SK-N-SH treated with all-trans-retinoic acid at 6 μM for 48 hours (cell line): ENCODE results near the gene GARIN5A.

ENCODE experiments used
- ATAC-seq: fragments of 200-7000 bp; cut with Tn5 transposase; 3 replicates; pipeline ENCODE4 v1.9.1; 2020; ENCODE audit warnings: mild to moderate bottlenecking, moderate library complexity
- ARNTL ChIP-seq: fragments of 450-650 bp; formaldehyde crosslinking; IDR thresholded peaks from 2 replicates; pipeline ENCODE4 v1.5.0; 2020; ENCODE audit warnings: low read depth, mild to moderate bottlenecking, moderate library complexity, borderline replicate concordance
- BACH2 ChIP-seq: fragments of 250-450 bp; sonication (Bioruptor Pico); IDR thresholded peaks from 2 replicates; pipeline ENCODE4 v1.9.0; 2021; ENCODE audit warnings: mild to moderate bottlenecking, borderline replicate concordance
- CSDC2 ChIP-seq: fragments of 250-450 bp; sonication (Bioruptor Pico); IDR thresholded peaks from 2 replicates; pipeline ENCODE4 v1.5.0; 2020; ENCODE audit warnings: mild to moderate bottlenecking, moderate library complexity
- ESRRG ChIP-seq: fragments of 250-450 bp; sonication (Bioruptor Pico); IDR thresholded peaks from 2 replicates; pipeline ENCODE4 v1.6.1; 2021; ENCODE audit warnings: mild to moderate bottlenecking
- GLIS3 ChIP-seq: fragments of 250-450 bp; sonication (Bioruptor Pico); IDR thresholded peaks from 2 replicates; pipeline ENCODE4 v1.5.0; 2020; ENCODE audit warnings: mild to moderate bottlenecking, moderate library complexity
- ISL1 ChIP-seq: fragments of 250-450 bp; sonication (Bioruptor Pico); IDR thresholded peaks from 2 replicates; pipeline ENCODE4 v2.1.2; 2022; ENCODE audit warnings: mild to moderate bottlenecking, moderate library complexity
- OSR1 ChIP-seq: fragments of 250-450 bp; sonication (Bioruptor Pico); IDR thresholded peaks from 2 replicates; pipeline ENCODE4 v1.8.0; 2022; ENCODE audit warnings: moderate library complexity, mild to moderate bottlenecking, inconsistent platforms
- PATZ1 ChIP-seq: fragments of 250-450 bp; sonication (Bioruptor Pico); IDR thresholded peaks from 2 replicates; pipeline ENCODE4 v1.8.0; 2020; ENCODE audit warnings: mild to moderate bottlenecking, moderate library complexity, borderline replicate concordance
- PPARA ChIP-seq: fragments of 250-450 bp; sonication (Bioruptor Pico); IDR thresholded peaks from 2 replicates; pipeline ENCODE4 v1.5.0; 2020; ENCODE audit warnings: mild to moderate bottlenecking, borderline replicate concordance
- RARB ChIP-seq: fragments of 250-450 bp; sonication (Bioruptor Pico); IDR thresholded peaks from 2 replicates; pipeline ENCODE4 v1.8.0; 2021; ENCODE audit warnings: mild to moderate bottlenecking, moderate library complexity
- SNAI2 ChIP-seq: fragments of 250-450 bp; sonication (Bioruptor Pico); IDR thresholded peaks from 2 replicates; pipeline ENCODE4 v1.5.0; 2020; ENCODE audit warnings: mild to moderate bottlenecking, moderate library complexity
- TCF4 ChIP-seq: fragments of 250-450 bp; sonication (Bioruptor Pico); IDR thresholded peaks from 2 replicates; pipeline ENCODE4 v1.8.0; 2021; ENCODE audit warnings: mild to moderate bottlenecking, moderate library complexity, borderline replicate concordance
- TOX ChIP-seq: fragments of 250-450 bp; sonication (Bioruptor Pico); IDR thresholded peaks from 2 replicates; pipeline ENCODE4 v1.8.0; 2021; ENCODE audit warnings: mild to moderate bottlenecking, moderate library complexity, borderline replicate concordance
- ZC3H10 ChIP-seq: fragments of 250-450 bp; sonication (Bioruptor Pico); IDR thresholded peaks from 2 replicates; pipeline ENCODE4 v1.5.1; 2021; ENCODE audit warnings: mild to moderate bottlenecking, moderate library complexity
- ZFP3 ChIP-seq: fragments of 250-450 bp; sonication (Bioruptor Pico); IDR thresholded peaks from 2 replicates; pipeline ENCODE4 v1.5.0; 2020; ENCODE audit warnings: mild to moderate bottlenecking, moderate library complexity
- ZFP30 ChIP-seq: fragments of 450-650 bp; formaldehyde crosslinking; IDR thresholded peaks from 2 replicates; pipeline ENCODE4 v1.5.0; 2022; ENCODE audit warnings: mild to moderate bottlenecking, moderate library complexity
- ZNF565 ChIP-seq: fragments of 450-650 bp; formaldehyde crosslinking; conservative IDR thresholded peaks from 2 replicates; pipeline ENCODE4 v1.5.0; 2020; ENCODE audit warnings: low read depth, mild to moderate bottlenecking, moderate library complexity
- ZNF70 ChIP-seq: fragments of 450-650 bp; formaldehyde crosslinking; IDR thresholded peaks from 2 replicates; pipeline ENCODE4 v1.5.0; 2020; ENCODE audit warnings: mild to moderate bottlenecking, moderate library complexity
- ZNF8 ChIP-seq: fragments of 450-650 bp; formaldehyde crosslinking; IDR thresholded peaks from 2 replicates; pipeline ENCODE4 v1.5.0; 2020; ENCODE audit warnings: mild to moderate bottlenecking, moderate library complexity
- TF ChIP-seq, protein P1 (sequence below): fragments of 250-450 bp; sonication (Bioruptor Pico); IDR thresholded peaks from 2 replicates; pipeline ENCODE4 v1.5.1; 2020; ENCODE audit warnings: low read depth, mild to moderate bottlenecking, moderate library complexity
- TF ChIP-seq, protein P2 (sequence below): fragments of 250-450 bp; sonication (Bioruptor Pico); IDR thresholded peaks from 2 replicates; pipeline ENCODE4 v1.5.0; 2020; ENCODE audit warnings: mild to moderate bottlenecking, moderate library complexity

GARIN5A gene

GRCh38 chr19:50496189-50497021 lies 19.8 kb upstream of the GARIN5A start (continued):
- TF ChIP-seq, protein P1, sequence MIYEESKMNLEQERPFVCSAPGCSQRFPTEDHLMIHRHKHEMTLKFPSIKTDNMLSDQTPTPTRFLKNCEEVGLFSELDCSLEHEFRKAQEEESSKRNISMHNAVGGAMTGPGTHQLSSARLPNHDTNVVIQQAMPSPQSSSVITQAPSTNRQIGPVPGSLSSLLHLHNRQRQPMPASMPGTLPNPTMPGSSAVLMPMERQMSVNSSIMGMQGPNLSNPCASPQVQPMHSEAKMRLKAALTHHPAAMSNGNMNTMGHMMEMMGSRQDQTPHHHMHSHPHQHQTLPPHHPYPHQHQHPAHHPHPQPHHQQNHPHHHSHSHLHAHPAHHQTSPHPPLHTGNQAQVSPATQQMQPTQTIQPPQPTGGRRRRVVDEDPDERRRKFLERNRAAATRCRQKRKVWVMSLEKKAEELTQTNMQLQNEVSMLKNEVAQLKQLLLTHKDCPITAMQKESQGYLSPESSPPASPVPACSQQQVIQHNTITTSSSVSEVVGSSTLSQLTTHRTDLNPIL (CRISPR knock-in tag): no peak
- TF ChIP-seq ZNF8 (CRISPR knock-in tag) (no peak), OSR1 (CRISPR knock-in tag) (no peak), CSDC2 (no peak), ZNF565 (CRISPR knock-in tag) (no peak)
- TF ChIP-seq, all 23 proteins: peak for 0

GRCh38 chr19:50495020-50495531 lies 18.4 kb upstream of the GARIN5A start:
- ATAC-seq: no peak
- TF ChIP-seq ARNTL (CRISPR knock-in tag): no peak
- no peak for TF ChIP-seq RARB (CRISPR knock-in tag)
- no peak for TF ChIP-seq ZFP30 (CRISPR knock-in tag)
- TF ChIP-seq GLIS3: no peak
- TF ChIP-seq, protein P1 (CRISPR knock-in tag): no peak
- TF ChIP-seq TOX: no peak
- TF ChIP-seq ZNF70 (CRISPR knock-in tag): no peak
- no peak for TF ChIP-seq ZNF565 (CRISPR knock-in tag)
- TF ChIP-seq BACH2 (CRISPR knock-in tag): no peak
- no peak for TF ChIP-seq OSR1 (CRISPR knock-in tag)
- no peak for TF ChIP-seq ESRRG (CRISPR knock-in tag)
- no peak for TF ChIP-seq TCF4 (CRISPR knock-in tag)
- TF ChIP-seq PATZ1 (CRISPR knock-in tag): no peak
- TF ChIP-seq ZFP3 (CRISPR knock-in tag): no peak
- TF ChIP-seq ISL1: no peak
- no peak for TF ChIP-seq PPARA (CRISPR knock-in tag)
- TF ChIP-seq ZC3H10: no peak
- TF ChIP-seq CSDC2: no peak
- no peak for TF ChIP-seq SNAI2 (CRISPR knock-in tag)
- TF ChIP-seq ZNF8 (CRISPR knock-in tag): no peak

DNA sequence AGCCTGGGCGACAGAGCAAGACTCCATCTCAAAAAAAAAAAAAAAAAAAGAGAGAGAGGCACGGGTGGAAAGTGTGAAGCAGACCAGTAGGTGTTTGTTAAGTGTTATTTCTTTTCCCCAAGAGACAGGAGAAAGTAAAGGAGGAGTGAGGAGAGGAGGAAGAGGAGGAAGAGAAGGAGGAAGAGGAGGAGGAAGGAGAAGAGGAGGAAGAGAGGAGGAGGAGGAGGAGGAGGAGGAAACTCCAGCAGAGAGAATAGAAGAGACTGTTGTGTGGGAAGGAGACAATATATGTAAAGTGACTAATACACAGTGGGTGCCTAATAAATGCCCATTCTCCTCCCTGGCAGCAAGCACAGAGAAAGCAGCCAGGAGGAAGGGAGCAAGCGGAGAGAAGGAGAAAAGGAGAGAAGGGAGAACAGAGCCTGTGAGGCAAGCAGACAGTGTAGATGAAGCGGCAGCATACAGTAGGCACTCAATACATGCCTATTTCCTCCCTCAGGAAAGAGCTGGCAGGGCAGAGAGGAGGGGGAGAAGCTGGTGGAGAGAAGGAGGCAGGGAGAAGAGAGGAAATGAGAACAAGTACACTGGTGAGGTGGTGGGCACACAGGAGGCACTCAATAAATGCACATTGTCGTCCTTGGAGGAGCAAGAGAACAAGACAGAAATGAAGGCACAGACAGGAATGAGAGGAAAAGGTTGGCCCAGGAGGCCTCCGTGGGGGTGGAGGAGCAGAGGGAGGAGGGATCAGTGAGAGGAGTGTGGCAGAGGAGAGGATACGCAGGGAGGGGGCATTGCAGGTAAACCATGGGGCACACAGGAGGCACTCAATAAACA lies 17.8 kb upstream of the GARIN5A start:
- ATAC-seq: no peak
- no peak for TF ChIP-seq ZNF70 (CRISPR knock-in tag)
- no peak for TF ChIP-seq ESRRG (CRISPR knock-in tag)
- no peak for TF ChIP-seq TCF4 (CRISPR knock-in tag)

DNA sequence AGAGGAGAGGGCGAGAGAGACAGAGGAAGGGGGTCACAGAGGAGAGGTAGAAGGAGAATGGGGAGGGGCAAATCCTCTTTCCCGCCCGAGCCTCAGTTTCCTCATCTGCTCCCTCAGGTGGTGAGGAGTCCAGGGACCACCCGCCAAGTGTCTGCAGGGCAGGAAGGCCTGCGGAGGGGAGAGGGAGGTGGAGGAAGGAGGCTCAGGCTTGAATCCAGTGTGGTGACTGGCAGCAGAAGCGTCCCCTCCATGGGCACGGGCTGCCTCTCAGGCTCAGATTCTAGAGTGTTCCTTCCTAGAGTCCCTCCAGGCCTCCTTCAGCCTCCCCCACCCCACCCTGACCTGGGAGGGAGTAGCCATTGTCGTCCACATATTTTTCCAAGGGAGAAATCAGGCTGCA lies 16.5 kb upstream of the GARIN5A start:
- ATAC-seq: no peak
- TF ChIP-seq ZNF8 (CRISPR knock-in tag) (no peak), ZFP30 (CRISPR knock-in tag) (no peak), ZFP3 (CRISPR knock-in tag) (no peak), ZC3H10 (no peak), TCF4 (CRISPR knock-in tag) (no peak), RARB (CRISPR knock-in tag) (no peak), BACH2 (CRISPR knock-in tag) (no peak), PATZ1 (CRISPR knock-in tag) (no peak), ZNF565 (CRISPR knock-in tag) (no peak), PPARA (CRISPR knock-in tag) (no peak), ISL1 (no peak)
- TF ChIP-seq, protein P1 (CRISPR knock-in tag): no peak
- TF ChIP-seq, protein P2, sequence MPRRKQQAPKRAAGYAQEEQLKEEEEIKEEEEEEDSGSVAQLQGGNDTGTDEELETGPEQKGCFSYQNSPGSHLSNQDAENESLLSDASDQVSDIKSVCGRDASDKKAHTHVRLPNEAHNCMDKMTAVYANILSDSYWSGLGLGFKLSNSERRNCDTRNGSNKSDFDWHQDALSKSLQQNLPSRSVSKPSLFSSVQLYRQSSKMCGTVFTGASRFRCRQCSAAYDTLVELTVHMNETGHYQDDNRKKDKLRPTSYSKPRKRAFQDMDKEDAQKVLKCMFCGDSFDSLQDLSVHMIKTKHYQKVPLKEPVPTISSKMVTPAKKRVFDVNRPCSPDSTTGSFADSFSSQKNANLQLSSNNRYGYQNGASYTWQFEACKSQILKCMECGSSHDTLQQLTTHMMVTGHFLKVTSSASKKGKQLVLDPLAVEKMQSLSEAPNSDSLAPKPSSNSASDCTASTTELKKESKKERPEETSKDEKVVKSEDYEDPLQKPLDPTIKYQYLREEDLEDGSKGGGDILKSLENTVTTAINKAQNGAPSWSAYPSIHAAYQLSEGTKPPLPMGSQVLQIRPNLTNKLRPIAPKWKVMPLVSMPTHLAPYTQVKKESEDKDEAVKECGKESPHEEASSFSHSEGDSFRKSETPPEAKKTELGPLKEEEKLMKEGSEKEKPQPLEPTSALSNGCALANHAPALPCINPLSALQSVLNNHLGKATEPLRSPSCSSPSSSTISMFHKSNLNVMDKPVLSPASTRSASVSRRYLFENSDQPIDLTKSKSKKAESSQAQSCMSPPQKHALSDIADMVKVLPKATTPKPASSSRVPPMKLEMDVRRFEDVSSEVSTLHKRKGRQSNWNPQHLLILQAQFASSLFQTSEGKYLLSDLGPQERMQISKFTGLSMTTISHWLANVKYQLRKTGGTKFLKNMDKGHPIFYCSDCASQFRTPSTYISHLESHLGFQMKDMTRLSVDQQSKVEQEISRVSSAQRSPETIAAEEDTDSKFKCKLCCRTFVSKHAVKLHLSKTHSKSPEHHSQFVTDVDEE (CRISPR knock-in tag): no peak
